B cell (primary cell): Measurements from ENCODE around the gene HHIPL1. TPM values are rescaled to one million over a fixed set of nuclear protein-coding genes. Genes with fewer than 3 reads are reported as not detected.

ENCODE experiments used
- ATAC-seq: fragments of 200-7000 bp; cut with Tn5 transposase; one replicate; pipeline ENCODE4 v1.10.0; 2021; ENCODE audit warnings: low read depth, mild to moderate bottlenecking, moderate number of reproducible peaks, moderate library complexity
- CTCF ChIA-PET: fragments of 350-600 bp; sonication (Branson Sonifier 250); formaldehyde crosslinking; loops from one replicate; lab custom pipeline; 2021; ENCODE audit warnings: antibody characterized with exemption, inconsistent platforms; lab: Charles Lee
- POLR2A ChIA-PET: fragments of 350-600 bp; sonication (Branson Sonifier 250); formaldehyde crosslinking; loops from one replicate; lab custom pipeline; 2021; ENCODE audit warnings: antibody characterized with exemption; lab: Charles Lee
- DNase-seq: peaks from one replicate; pipeline ENCODE4 v3.0.0; 2013
- H2AFZ ChIP-seq: 2 replicates; pipeline ENCODE4 v1.6.1; 2012; ENCODE audit warnings: mild to moderate bottlenecking, low read depth, low read length; ENCODE audit not compliant: insufficient read depth, poor library complexity, severe bottlenecking
- H3K27ac ChIP-seq, 2 donors: 1 replicate in 1 of 2; 2 replicates in 1 of 2; pipeline ENCODE4 v1.5.1; 2012 to 2013; ENCODE audit warnings: low read length in 2 of 2, mild to moderate bottlenecking in 2 of 2, moderate library complexity in 1 of 2
- H3K27me3 ChIP-seq, 4 experiments: fragments of 200-600 bp in 1 of 4; sonication (generic) in 1 of 4; replicated peaks in 1 of 4; 1 replicate in 2 of 4; 2 replicates in 2 of 4; pipeline versions ENCODE4 v1.6.1 to v1.7.0; 2013 to 2016; ENCODE audit warnings: low read length in 3 of 4, mild to moderate bottlenecking in 2 of 4, mixed read lengths in 1 of 4, moderate library complexity in 1 of 4; ENCODE audit not compliant: insufficient read depth in 4 of 4, control insufficient read depth in 3 of 4; ENCODE audit errors: control extremely low read depth in 1 of 4
- H3K36me3 ChIP-seq, 2 experiments: replicated peaks in 1 of 2; 1 replicate in 1 of 2; 2 replicates in 1 of 2; pipeline versions ENCODE4 v1.6.1 to v1.7.1; 2013; ENCODE audit warnings: low read length in 1 of 2; ENCODE audit not compliant: insufficient read depth in 2 of 2, control insufficient read depth in 1 of 2; ENCODE audit errors: control extremely low read depth in 1 of 2, extremely low read depth in 1 of 2
- H3K4me1 ChIP-seq, 2 donors: fragments of 200-600 bp in 1 of 2; sonication (generic) in 1 of 2; 1 replicate in 1 of 2; 2 replicates in 1 of 2; pipeline versions ENCODE4 v1.5.1 to v1.6.1; 2013 to 2017; ENCODE audit warnings: low read length in 2 of 2; ENCODE audit not compliant: control insufficient read depth in 2 of 2, insufficient read depth in 2 of 2
- H3K4me2 ChIP-seq: replicated peaks from 2 replicates; pipeline ENCODE3; 2012; ENCODE audit warnings: mild to moderate bottlenecking, low read depth, low read length; ENCODE audit not compliant: poor library complexity, severe bottlenecking
- H3K4me3 ChIP-seq, 5 experiments: fragments of 200-600 bp in 1 of 5; sonication (generic) in 1 of 5; 1 replicate in 3 of 5; 2 replicates in 2 of 5; pipeline versions ENCODE4 v1.5.1 to v1.7.0; 2011 to 2016; ENCODE audit warnings: low read length in 4 of 5, mild to moderate bottlenecking in 4 of 5, low read depth in 2 of 5, control low read depth in 1 of 5, moderate library complexity in 1 of 5; ENCODE audit not compliant: insufficient read depth in 1 of 5; ENCODE audit errors: control extremely low read depth in 1 of 5, extremely low read depth in 1 of 5
- H3K79me2 ChIP-seq: fragments of 200-600 bp; sonication (generic); one replicate; pipeline ENCODE4 v1.6.0; 2016; ENCODE audit warnings: low read length; ENCODE audit not compliant: control insufficient read depth, insufficient read depth
- H3K9ac ChIP-seq: fragments of 200-600 bp; sonication (generic); 2 replicates; pipeline ENCODE4 v1.6.1; 2017; ENCODE audit warnings: mild to moderate bottlenecking, low read length, moderate library complexity
- H3K9me3 ChIP-seq, 3 donors: one replicate each; pipeline versions ENCODE4 v1.6.1 to v1.7.1; 2013; ENCODE audit warnings: low read length in 2 of 3; ENCODE audit not compliant: control insufficient read depth in 2 of 3, insufficient read depth in 1 of 3; ENCODE audit errors: control extremely low read depth in 1 of 3
- H4K20me1 ChIP-seq: 2 replicates; pipeline ENCODE4 v1.6.0; 2012; ENCODE audit warnings: mild to moderate bottlenecking, low read length; ENCODE audit not compliant: insufficient read depth, control insufficient read depth, poor library complexity, severe bottlenecking
- H3K27ac Mint-ChIP-seq: one replicate; pipeline ENCODE4 v1.8.0; 2021; ENCODE audit warnings: mixed read lengths
- H3K27me3 Mint-ChIP-seq: one replicate; pipeline ENCODE4 v1.8.0; 2021; ENCODE audit warnings: mixed read lengths
- H3K4me1 Mint-ChIP-seq: one replicate; pipeline ENCODE4 v1.8.0; 2021; ENCODE audit warnings: mixed read lengths
- H3K4me3 Mint-ChIP-seq: one replicate; pipeline ENCODE4 v1.8.0; 2021; ENCODE audit warnings: mixed read lengths
- H3K9me3 Mint-ChIP-seq: one replicate; pipeline ENCODE4 v1.8.0; 2022; ENCODE audit warnings: mixed read lengths; ENCODE audit not compliant: insufficient read depth
- EZH2 ChIP-seq: IDR thresholded peaks from 2 replicates; pipeline ENCODE4 v1.6.1; 2012; ENCODE audit warnings: borderline replicate concordance, low read depth, mild to moderate bottlenecking, moderate library complexity, low read length; ENCODE audit not compliant: insufficient read depth, poor library complexity, severe bottlenecking
- WGBS: methylation state at CpG from one replicate; pipeline ENCODE4 v1.1.5; 2013; ENCODE audit warnings: missing lambda C conversion rate; ENCODE audit not compliant: insufficient coverage; 5-methylcytosine and 5-hydroxymethylcytosine counted together
- intact Hi-C: fragments of 100-400 bp; cut with micrococcal nuclease; formaldehyde crosslinking; loops from one replicate; pipeline ENCODE4 v1.10.0; 2022
- polyA plus RNA-seq: library from polyadenylated mRNA; depleted of rRNA; stranded (reverse); fragments of >200 nt; gene quantifications from 2 replicates; pipeline ENCODE4 v1.2.3, GENCODE V29; 2012
- total RNA-seq, 2 donors: library from RNA; stranded (reverse); fragments of 120-200 nt in 1 of 2; gene quantifications; 1 replicate in 1 of 2; 2 replicates in 1 of 2; pipeline versions ENCODE4 v1.2.3 to v1.2.4, GENCODE V29; 2013 to 2022
- TF ChIP-seq, protein P1 (sequence below): fragments of 200-600 bp; IDR thresholded peaks from one replicate; pipeline ENCODE4 v1.8.0; 2022; ENCODE audit warnings: antibody characterized with exemption, mild to moderate bottlenecking

The HHIPL1 gene
- total and polyA plus RNA-seq, 2 donors (not counting 1 experiment from before 2014, with no cell fraction given) = not detected

DNA sequence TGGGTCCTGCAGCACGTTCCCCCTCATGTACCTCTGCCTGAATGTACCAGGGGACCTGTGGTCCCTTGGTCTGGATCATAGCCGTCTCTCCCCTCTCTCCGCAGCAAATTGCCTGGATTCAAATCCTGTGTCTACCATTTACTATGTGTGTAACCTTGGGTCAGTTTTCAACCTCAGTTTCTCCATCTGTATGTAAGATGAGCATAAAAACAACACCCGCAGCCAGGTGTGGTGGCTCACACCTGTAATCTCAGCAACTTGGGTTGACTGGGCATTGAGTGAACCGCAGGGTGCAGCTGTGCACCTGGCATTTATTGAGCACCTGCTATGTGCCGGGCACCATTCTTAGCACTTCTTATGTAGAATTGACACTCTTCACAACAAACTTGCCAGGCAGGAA is 53.3 kb downstream of the HHIPL1 start:
- no peak overlapping the region for H2AFZ ChIP-seq
- peaks cover 0 to 4% (median 0%) of the 10 kb centered on the region in 4 experiments for H3K27me3 ChIP-seq
- DNase-seq = no peak
- POLR2A ChIA-PET = no interaction called here
- CTCF ChIA-PET = no interaction called here
- peaks cover 44% of the 10 kb centered on the region for H3K27me3 Mint-ChIP-seq
- ATAC-seq = no peak
- H3K4me3 Mint-ChIP-seq = no peak overlapping the region
- H3K4me1 Mint-ChIP-seq = no peaks in the 10 kb centered on the region
- H4K20me1 ChIP-seq = no peaks in the 10 kb centered on the region
- H3K9me3 ChIP-seq = peaks cover 0 to 8% (median 5%) of the 10 kb centered on the region in 3 donors
- no peaks in the 10 kb centered on the region for H3K79me2 ChIP-seq
- H3K36me3 ChIP-seq = no peaks in the 10 kb centered on the region
- TF ChIP-seq EZH2 = no peak
- TF ChIP-seq, protein P1, sequence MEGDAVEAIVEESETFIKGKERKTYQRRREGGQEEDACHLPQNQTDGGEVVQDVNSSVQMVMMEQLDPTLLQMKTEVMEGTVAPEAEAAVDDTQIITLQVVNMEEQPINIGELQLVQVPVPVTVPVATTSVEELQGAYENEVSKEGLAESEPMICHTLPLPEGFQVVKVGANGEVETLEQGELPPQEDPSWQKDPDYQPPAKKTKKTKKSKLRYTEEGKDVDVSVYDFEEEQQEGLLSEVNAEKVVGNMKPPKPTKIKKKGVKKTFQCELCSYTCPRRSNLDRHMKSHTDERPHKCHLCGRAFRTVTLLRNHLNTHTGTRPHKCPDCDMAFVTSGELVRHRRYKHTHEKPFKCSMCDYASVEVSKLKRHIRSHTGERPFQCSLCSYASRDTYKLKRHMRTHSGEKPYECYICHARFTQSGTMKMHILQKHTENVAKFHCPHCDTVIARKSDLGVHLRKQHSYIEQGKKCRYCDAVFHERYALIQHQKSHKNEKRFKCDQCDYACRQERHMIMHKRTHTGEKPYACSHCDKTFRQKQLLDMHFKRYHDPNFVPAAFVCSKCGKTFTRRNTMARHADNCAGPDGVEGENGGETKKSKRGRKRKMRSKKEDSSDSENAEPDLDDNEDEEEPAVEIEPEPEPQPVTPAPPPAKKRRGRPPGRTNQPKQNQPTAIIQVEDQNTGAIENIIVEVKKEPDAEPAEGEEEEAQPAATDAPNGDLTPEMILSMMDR = no peak
- intact Hi-C loops = no loop called here
- H3K27ac Mint-ChIP-seq = no peak overlapping the region
- H3K4me2 ChIP-seq = no peak overlapping the region
- H3K4me3 ChIP-seq = no peak overlapping the region
- 63% methylated on average over 3 of the region's 6 CpGs for WGBS
- no peak overlapping the region for H3K9ac ChIP-seq
- H3K27ac ChIP-seq = no peak overlapping the region
- H3K9me3 Mint-ChIP-seq = peaks cover 5% of the 10 kb centered on the region
- H3K4me1 ChIP-seq = no peaks in the 10 kb centered on the region

DNA sequence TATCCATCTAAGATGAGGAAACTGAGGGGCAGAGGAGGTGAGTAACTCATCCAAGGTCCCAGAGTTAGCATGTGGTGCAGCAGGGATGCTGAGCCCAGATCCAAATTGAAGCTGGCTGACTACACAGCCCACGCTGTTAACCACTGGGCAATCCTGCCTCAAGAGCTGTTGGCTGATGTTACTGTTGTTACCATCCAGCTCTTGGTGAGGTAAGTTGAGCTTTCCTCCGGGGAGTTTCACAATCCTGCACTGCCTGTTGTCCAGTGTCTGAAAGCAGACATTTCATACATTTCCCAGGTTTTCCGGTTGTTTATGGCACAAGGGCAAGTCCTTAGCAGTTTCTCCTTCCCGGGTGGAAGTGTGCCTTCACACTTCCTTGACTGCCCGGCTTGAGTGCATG is 53.7 kb downstream of the HHIPL1 start:
- H3K9ac ChIP-seq = no peak overlapping the region
- no peak overlapping the region for H3K4me3 Mint-ChIP-seq
- H3K27me3 Mint-ChIP-seq = peaks cover 44% of the 10 kb centered on the region
- DNase-seq (no peak), ATAC-seq (no peak)
- no peak overlapping the region for H3K4me3 ChIP-seq
- H4K20me1 ChIP-seq = no peaks in the 10 kb centered on the region
- H3K27ac Mint-ChIP-seq = no peak overlapping the region
- H3K27me3 ChIP-seq = peaks cover 0 to 4% (median 0%) of the 10 kb centered on the region in 4 experiments
- H3K79me2 ChIP-seq = no peaks in the 10 kb centered on the region
- TF ChIP-seq, protein P1 = no peak
- TF ChIP-seq EZH2 = no peak
- no peaks in the 10 kb centered on the region for H3K36me3 ChIP-seq
- peaks cover 0 to 12% (median 9%) of the 10 kb centered on the region in 3 donors for H3K9me3 ChIP-seq
- peaks cover 6% of the 10 kb centered on the region for H3K9me3 Mint-ChIP-seq
- H3K27ac ChIP-seq = no peak overlapping the region
- 61% methylated on average over 5 of the region's 5 CpGs for WGBS
- no peak overlapping the region for H2AFZ ChIP-seq
- H3K4me2 ChIP-seq = no peak overlapping the region
- ChIA-PET POLR2A (no interaction called here), CTCF (no interaction called here)
- no peaks in the 10 kb centered on the region for H3K4me1 Mint-ChIP-seq
- intact Hi-C loops = no loop called here
- no peaks in the 10 kb centered on the region for H3K4me1 ChIP-seq
